Measurements from ENCODE around the gene CCN5.

Gene CCN5

GRCh38 chr20:44716309-44717106, 1.3 kb downstream of the CCN5 start:
- DNase-seq (ENCODE audit: low spot score), result no peak

- no peak for DNase-seq (ENCODE audit: low spot score)
These were observed 2.8 kb downstream of the CCN5 start for GRCh38 chr20:44717986-44718385.

GRCh38 chr20:44719841-44720240, 4.7 kb downstream of the CCN5 start:
- no peak for DNase-seq (ENCODE audit: low spot score)

GRCh38 chr20:44720621-44720996, 5.4 kb downstream of the CCN5 start:
- DNase-seq (ENCODE audit: low spot score), result peak; percentile 78

- no peak for DNase-seq (ENCODE audit: low spot score)
These were observed 6.0 kb downstream of the CCN5 start for GRCh38 chr20:44720997-44721784.

GRCh38 chr20:44721785-44722054, 6.6 kb downstream of the CCN5 start:
- DNase-seq (ENCODE audit: low spot score), result no peak

- no peak for DNase-seq (ENCODE audit: low spot score)
These were observed 7.8 kb downstream of the CCN5 start for GRCh38 chr20:44722990-44723389.

GRCh38 chr20:44723391-44723790, 8.2 kb downstream of the CCN5 start:
- no peak for DNase-seq (ENCODE audit: low spot score)

- no peak for DNase-seq (ENCODE audit: low spot score)
These were observed 8.7 kb downstream of the CCN5 start for GRCh38 chr20:44723798-44724362.

- DNase-seq (ENCODE audit: low spot score), result no peak
These were observed 9.4 kb downstream of the CCN5 start for GRCh38 chr20:44724423-44725091.

- no peak for DNase-seq (ENCODE audit: low spot score)
These were observed 10.7 kb downstream of the CCN5 start for GRCh38 chr20:44725837-44726236.

- DNase-seq (ENCODE audit: low spot score), result no peak
These were observed 11.9 kb downstream of the CCN5 start for GRCh38 chr20:44727039-44727438.

GRCh38 chr20:44727651-44728050, 12.5 kb downstream of the CCN5 start:
- no peak for DNase-seq (ENCODE audit: low spot score)

GRCh38 chr20:44728801-44729443, 13.8 kb downstream of the CCN5 start:
- DNase-seq (ENCODE audit: low spot score), result peak; percentile 61

- no peak for DNase-seq (ENCODE audit: low spot score)
These were observed 15.3 kb downstream of the CCN5 start for GRCh38 chr20:44730441-44730840.

GRCh38 chr20:44731657-44732056, 16.5 kb downstream of the CCN5 start:
- DNase-seq (ENCODE audit: low spot score), result no peak

GRCh38 chr20:44732327-44732726, 17.2 kb downstream of the CCN5 start:
- no peak for DNase-seq (ENCODE audit: low spot score)

- peak; percentile 90 for DNase-seq (ENCODE audit: low spot score)
These were observed 18.3 kb downstream of the CCN5 start for GRCh38 chr20:44733341-44734069.

- no peak for DNase-seq (ENCODE audit: low spot score)
These were observed 19.8 kb downstream of the CCN5 start for GRCh38 chr20:44734938-44735337.

GRCh38 chr20:44735816-44736169, 20.6 kb downstream of the CCN5 start:
- DNase-seq (ENCODE audit: low spot score), result no peak

- DNase-seq (ENCODE audit: low spot score), result peak; percentile 91
These were observed 21.2 kb downstream of the CCN5 start for GRCh38 chr20:44736170-44737021.

Measured in Ammon's horn (tissue), 1 donor.